ENCODE measurements around the gene PRDM10. TPM values are rescaled to one million over a fixed set of nuclear protein-coding genes. Genes with fewer than 3 reads are reported as not detected.
"Not testable (repeated sequence)": the region's sequence is repeated elsewhere in the genome, so short reads cannot be mapped to it uniquely, and the experiment has no call there.

The PRDM10 gene
- total RNA-seq, 1 donor from 2014 or later = 4.7 TPM

GRCh38 chr11:130023204-130023603 lies 20.6 kb upstream of the PRDM10 start:
- DNase-seq (ENCODE audit: low read depth) = peak; percentile 80
- H3K4me3 ChIP-seq (ENCODE audit: low read depth, low read length) = no peak overlapping the region

GRCh38 chr11:130022799-130023198 lies 20.2 kb upstream of the PRDM10 start:
- Histone ChIP-seq H3K27me3 (ENCODE audit: control insufficient read depth, insufficient read depth, low read length) (no peaks in the 10 kb centered on the region), H3K36me3 (ENCODE audit: control insufficient read depth, insufficient read depth, low read length) (no peaks in the 10 kb centered on the region), H3K4me3 (ENCODE audit: low read depth, low read length) (no peak overlapping the region)
- DNase-seq (ENCODE audit: low read depth) = no peak
- no peak for FAIRE-seq
- no peak for TF ChIP-seq CTCF (IDR thresholded peaks at IDR 0.05; ENCODE audit: insufficient read depth, low read length, severe bottlenecking)

More at GRCh38 chr11:130023204-130023603, 20.6 kb upstream of the PRDM10 start:
- no peak for FAIRE-seq
- H3K27me3 ChIP-seq (ENCODE audit: control insufficient read depth, insufficient read depth, low read length) = no peaks in the 10 kb centered on the region
- no peaks in the 10 kb centered on the region for H3K36me3 ChIP-seq (ENCODE audit: control insufficient read depth, insufficient read depth, low read length)
- TF ChIP-seq CTCF (IDR thresholded peaks at IDR 0.05; ENCODE audit: insufficient read depth, low read length, severe bottlenecking) = no peak

DNA sequence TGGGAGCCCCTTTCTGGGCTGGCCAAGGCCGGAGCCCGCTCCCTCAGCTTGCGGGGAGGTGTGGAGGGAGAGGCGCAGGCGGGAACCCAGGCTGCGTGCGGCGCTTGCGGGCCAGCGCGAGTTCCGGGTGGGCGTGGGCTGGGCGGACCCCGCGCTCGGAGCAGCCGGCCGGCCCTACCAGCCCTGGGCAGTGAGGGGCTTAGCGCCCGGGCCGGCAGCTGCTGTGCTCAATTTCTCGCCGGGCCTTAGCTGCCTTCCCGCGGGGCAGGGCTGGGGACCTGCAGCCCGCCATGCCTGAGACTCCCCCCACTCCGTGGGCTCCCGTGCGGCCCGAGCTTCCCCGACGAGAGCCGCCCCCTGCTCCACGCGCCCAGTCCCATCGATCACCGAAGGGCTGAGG lies 19.0 kb upstream of the PRDM10 start:
- not testable (repeated sequence) for H3K36me3 ChIP-seq (ENCODE audit: control insufficient read depth, insufficient read depth, low read length); H3K27me3 ChIP-seq (ENCODE audit: control insufficient read depth, insufficient read depth, low read length); FAIRE-seq; H3K4me3 ChIP-seq (ENCODE audit: low read depth, low read length); DNase-seq (ENCODE audit: low read depth)

DNA sequence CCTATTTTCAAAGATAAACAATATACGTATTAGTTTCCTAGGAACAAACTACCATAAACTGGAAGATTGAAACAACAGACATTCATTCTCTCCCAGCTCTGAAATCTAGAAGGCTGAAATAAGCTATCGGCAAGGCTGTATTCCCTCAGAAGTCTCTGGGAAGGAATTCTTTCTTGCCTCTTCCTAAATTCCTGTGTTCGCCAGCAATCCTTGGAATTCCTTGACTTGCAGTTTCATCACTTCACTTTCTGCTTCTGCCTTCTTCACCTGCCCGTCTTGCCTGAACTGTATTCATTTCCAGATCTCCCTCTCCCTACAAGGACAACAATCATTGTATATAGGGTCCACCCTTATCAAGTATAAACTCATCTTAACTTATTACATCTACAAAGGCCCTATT lies 17.7 kb upstream of the PRDM10 start:
- FAIRE-seq (no peak), DNase-seq (ENCODE audit: low read depth) (no peak)
- H3K27me3 ChIP-seq (ENCODE audit: control insufficient read depth, insufficient read depth, low read length) = no peaks in the 10 kb centered on the region
- no peaks in the 10 kb centered on the region for H3K36me3 ChIP-seq (ENCODE audit: control insufficient read depth, insufficient read depth, low read length)
- H3K4me3 ChIP-seq (ENCODE audit: low read depth, low read length) = no peak overlapping the region
- TF ChIP-seq CTCF (IDR thresholded peaks at IDR 0.05; ENCODE audit: insufficient read depth, low read length, severe bottlenecking) = no peak

- not testable (repeated sequence) for DNase-seq (ENCODE audit: low read depth); FAIRE-seq; H3K36me3 ChIP-seq (ENCODE audit: control insufficient read depth, insufficient read depth, low read length); H3K27me3 ChIP-seq (ENCODE audit: control insufficient read depth, insufficient read depth, low read length); H3K4me3 ChIP-seq (ENCODE audit: low read depth, low read length)
Measured at GRCh38 chr11:130015846-130016245, 13.2 kb upstream of the PRDM10 start.

GRCh38 chr11:130008326-130008725 lies 5.7 kb upstream of the PRDM10 start:
- H3K36me3 ChIP-seq (ENCODE audit: control insufficient read depth, insufficient read depth, low read length) = no peaks in the 10 kb centered on the region
- no peak for FAIRE-seq
- no peaks in the 10 kb centered on the region for H3K27me3 ChIP-seq (ENCODE audit: control insufficient read depth, insufficient read depth, low read length)
- TF ChIP-seq CTCF (IDR thresholded peaks at IDR 0.05; ENCODE audit: insufficient read depth, low read length, severe bottlenecking) = no peak
- no peak overlapping the region for H3K4me3 ChIP-seq (ENCODE audit: low read depth, low read length)
- no peak for DNase-seq (ENCODE audit: low read depth)

GRCh38 chr11:130006929-130007328 lies 4.3 kb upstream of the PRDM10 start:
- Histone ChIP-seq H3K4me3 (ENCODE audit: low read depth, low read length) (no peak overlapping the region), H3K27me3 (ENCODE audit: control insufficient read depth, insufficient read depth, low read length) (no peaks in the 10 kb centered on the region), H3K36me3 (ENCODE audit: control insufficient read depth, insufficient read depth, low read length) (no peaks in the 10 kb centered on the region)
- no peak for FAIRE-seq
- TF ChIP-seq CTCF (IDR thresholded peaks at IDR 0.05; ENCODE audit: insufficient read depth, low read length, severe bottlenecking) = no peak
- DNase-seq (ENCODE audit: low read depth) = no peak

Data from bronchial epithelial cell (primary cell).